NB4 (cell line): ENCODE measurements around the gene TNFAIP2.

Experiments
- DNase-seq: peaks from one replicate; pipeline ENCODE4 v3.0.0; 2010; ENCODE audit warnings: low read depth
- H3K4me3 ChIP-seq: one replicate; pipeline ENCODE4 v1.5.1; 2011; ENCODE audit warnings: mild to moderate bottlenecking, low read depth, low read length, moderate library complexity
- CTCF ChIP-seq: IDR thresholded peaks from one replicate; pipeline ENCODE4 v1.5.1; 2012; ENCODE audit warnings: low read depth, low read length
- MAX ChIP-seq: IDR thresholded peaks from 2 replicates; pipeline ENCODE4 v1.6.1; 2011; ENCODE audit warnings: low read depth, low read length
- MYC ChIP-seq: IDR thresholded peaks from 2 replicates; pipeline ENCODE4 v1.6.1; 2011; ENCODE audit warnings: low read depth, low read length
- POLR2A ChIP-seq: IDR thresholded peaks from 2 replicates; pipeline ENCODE4 v1.6.1; 2011; ENCODE audit warnings: mild to moderate bottlenecking; ENCODE audit not compliant: insufficient read length; ENCODE audit errors: extremely low read depth

The TNFAIP2 gene

DNA sequence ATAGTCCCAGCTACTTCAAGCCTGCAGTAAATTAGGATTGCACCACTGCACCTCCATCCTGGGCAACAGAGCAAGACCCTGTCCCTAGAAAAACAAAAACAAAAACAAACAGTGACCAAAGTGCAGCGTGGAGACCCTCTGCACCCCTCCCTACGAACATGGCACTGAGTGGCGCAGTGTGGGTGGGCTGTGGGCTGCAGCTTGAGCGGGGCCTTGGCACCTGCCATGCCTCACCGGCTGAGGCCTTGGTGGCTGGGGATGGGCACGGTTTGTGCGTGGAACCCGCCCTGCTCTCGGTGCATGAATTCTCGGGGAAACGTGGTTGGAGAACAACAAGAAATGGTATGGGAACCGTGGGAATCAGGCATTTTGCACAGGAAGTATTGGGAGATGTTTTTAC lies 60.8 kb downstream of the TNFAIP2 start:
- H3K4me3 ChIP-seq: no peak overlapping the region
- DNase-seq: no peak
- TF ChIP-seq MYC (no peak), POLR2A (no peak), CTCF (no peak)

GRCh38 chr14:103185051-103186029 lies 62.1 kb downstream of the TNFAIP2 start:
- peak; percentile 51 for DNase-seq
- TF ChIP-seq MAX: no peak
- TF ChIP-seq POLR2A: no peak
- TF ChIP-seq MYC: no peak
- TF ChIP-seq CTCF: peak; percentile 53
- no peak overlapping the region for H3K4me3 ChIP-seq

GRCh38 chr14:103186241-103186822 lies 63.1 kb downstream of the TNFAIP2 start:
- no peak for TF ChIP-seq MAX
- TF ChIP-seq POLR2A: no peak
- no peak for TF ChIP-seq MYC
- no peak for TF ChIP-seq CTCF
- H3K4me3 ChIP-seq: no peak overlapping the region
- no peak for DNase-seq
